ENCODE data around the gene MCF2L2.
"Not testable (repeated sequence)": the region's sequence is repeated elsewhere in the genome, so short reads cannot be mapped to it uniquely, and the experiment has no call there.

MCF2L2 gene

DNA sequence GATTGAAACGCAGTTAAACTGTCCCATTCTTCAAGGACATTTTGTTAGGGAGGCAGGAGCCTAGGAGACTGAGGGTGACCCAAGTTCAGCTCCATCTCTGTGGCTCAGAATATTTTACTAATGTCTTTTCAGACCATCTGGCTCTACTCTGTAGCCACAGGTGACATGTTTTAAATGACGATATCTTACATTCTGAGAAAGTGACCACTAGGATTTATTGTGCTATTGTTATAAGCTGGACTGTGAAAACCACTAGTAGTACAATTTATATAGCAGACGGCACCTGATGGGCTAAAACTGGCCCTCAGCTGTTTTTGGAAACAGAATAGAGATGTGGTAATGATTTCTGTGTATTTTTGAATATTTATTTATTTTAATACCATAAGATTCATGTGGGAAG, 55.5 kb downstream of the MCF2L2 start:
- DNase-seq (ENCODE audit: low read depth in 4 of 4, low spot score in 1 of 4): no peak

DNA sequence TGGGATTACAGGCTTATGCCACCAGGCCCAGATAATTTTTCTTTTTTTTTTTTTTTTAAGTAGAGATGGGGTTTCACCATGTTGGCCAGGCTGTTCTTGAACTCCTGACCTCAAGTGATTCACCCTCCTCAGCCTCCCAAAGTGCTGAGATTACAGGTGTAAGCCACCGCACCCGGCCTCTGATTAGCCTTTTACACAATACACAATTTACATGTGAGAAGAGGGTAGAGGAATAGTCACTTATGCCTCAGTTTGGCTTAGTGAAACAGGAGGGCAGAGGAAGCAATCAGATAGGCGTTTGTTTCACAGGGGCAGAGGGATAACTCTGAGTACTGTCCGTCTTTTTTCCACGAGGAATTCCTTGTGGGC, 56.8 kb downstream of the MCF2L2 start:
- not testable (repeated sequence) for DNase-seq (ENCODE audit: low read depth in 4 of 4, low spot score in 1 of 4)

- no peak for DNase-seq (ENCODE audit: low read depth in 4 of 4, low spot score in 1 of 4)
These were observed 58.0 kb downstream of the MCF2L2 start for GRCh38 chr3:183370391-183370790.

GRCh38 chr3:183369627-183370026, 58.8 kb downstream of the MCF2L2 start:
- no peak for DNase-seq (ENCODE audit: low read depth in 4 of 4, low spot score in 1 of 4)

DNA sequence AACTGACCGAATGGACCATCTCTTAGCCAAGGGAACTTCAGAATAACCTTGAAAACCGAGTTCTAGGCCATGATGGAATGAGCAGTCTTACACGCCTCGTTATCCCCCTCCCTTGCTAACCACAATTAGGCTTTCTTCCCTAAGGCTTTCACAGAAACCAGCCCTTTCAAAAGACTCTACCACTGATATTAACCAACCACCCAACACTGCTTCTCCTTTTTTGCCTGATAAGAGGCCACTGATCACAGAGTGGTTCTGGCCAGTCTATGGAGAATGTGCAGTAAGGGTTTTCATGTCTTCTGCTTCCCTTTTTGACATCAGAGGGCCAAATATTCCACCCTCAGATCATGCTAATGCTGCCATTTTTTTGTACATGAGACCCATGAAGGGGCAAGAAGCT, 59.3 kb downstream of the MCF2L2 start:
- no peak for DNase-seq (ENCODE audit: low read depth in 4 of 4, low spot score in 1 of 4)

DNA sequence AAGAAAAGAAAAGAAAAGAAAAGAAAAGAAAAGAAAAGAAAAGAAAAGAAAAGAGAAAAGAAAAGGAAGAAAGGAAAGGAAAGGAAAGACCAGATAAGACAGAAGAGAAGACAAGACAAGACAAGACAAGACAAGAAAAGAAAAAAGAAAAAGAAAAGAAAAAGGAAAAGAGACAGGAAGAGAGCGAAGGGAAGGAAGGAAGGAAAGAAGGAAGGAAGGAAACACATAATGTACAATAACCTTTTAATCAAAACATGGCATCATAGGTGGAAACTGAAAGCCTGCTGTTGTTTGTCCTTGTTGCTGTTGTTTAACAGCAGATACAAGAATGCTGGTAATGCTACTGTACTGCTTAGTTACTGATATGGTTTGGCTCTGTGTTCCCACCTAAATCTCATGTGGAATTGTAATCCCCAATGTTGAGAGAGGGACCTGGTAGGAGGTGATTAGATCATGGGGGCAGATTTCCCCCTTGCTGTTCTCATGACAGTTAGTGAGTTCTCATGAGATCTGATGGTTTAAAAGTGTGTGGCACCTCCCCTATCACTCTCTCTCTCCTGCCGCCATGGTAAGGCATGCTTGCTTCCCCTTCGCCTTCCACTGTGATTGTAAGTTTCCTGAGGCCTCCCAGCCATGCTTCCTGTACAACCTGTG, 67.3 kb downstream of the MCF2L2 start:
- no peak for DNase-seq (ENCODE audit: low read depth in 4 of 4, low spot score in 1 of 4)

DNA sequence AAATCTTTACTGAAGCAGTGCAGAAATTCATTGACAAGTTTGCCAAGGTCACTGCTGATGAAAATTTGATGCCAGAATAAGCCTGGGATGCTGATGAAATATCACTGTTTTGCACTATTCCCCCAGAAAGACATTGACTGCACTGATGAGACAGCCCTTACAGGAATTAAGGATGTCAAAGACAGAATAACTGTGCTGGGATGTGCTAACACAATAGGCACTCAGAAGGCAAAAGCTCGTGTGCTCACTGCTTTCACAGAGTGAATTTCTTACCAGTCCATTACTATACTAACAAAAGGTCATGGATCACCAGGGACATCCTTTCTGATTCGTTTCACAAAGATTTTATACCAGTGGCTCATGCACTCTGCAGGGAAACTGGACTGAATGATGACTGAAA, 69.4 kb downstream of the MCF2L2 start:
- no peak for DNase-seq (ENCODE audit: low read depth in 4 of 4, low spot score in 1 of 4)

DNA sequence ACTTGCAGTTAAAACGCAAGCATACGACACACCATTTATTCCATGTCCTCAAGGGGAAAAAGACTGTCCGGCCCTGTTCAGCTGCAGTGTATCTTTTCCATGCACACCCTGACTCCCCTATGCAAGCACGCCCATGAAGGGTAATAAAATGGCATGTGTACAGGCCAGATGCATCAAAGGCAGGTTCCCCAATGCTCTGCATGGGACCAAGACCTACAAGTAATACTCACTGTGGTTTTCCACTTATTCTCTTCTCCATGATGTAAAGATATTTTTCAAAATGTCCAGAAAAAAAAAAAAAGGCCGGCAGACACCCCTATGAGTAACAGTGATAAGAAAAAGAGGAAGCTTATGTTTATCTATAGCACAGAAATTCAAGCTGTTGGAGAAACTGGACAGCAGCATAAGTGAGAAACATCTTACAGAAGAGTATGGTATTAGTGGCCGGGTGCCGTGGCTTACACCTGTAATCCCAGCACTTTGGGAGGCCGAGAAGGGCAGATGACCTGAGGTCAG, 70.8 kb downstream of the MCF2L2 start:
- no peak for DNase-seq (ENCODE audit: low read depth in 4 of 4, low spot score in 1 of 4)

DNA sequence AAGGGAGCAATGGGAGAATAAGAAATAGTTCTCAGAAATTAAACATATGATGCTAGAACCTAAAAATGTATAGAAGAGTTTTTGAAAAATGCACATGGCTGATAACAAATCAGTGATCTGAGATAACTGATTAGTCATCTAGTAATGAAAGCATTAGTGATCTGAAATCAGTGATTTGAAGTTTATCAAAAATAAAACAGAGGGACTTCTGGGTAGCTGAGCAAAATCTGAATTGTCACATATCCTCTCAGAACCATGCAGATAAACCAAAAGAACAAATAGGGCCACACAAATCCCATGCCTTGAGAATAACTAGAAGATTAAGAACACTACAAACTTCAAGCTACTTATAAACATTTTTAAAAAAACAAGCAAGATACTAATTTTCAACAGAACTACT, 71.5 kb downstream of the MCF2L2 start:
- DNase-seq (ENCODE audit: low read depth in 4 of 4, low spot score in 1 of 4): no peak

DNA sequence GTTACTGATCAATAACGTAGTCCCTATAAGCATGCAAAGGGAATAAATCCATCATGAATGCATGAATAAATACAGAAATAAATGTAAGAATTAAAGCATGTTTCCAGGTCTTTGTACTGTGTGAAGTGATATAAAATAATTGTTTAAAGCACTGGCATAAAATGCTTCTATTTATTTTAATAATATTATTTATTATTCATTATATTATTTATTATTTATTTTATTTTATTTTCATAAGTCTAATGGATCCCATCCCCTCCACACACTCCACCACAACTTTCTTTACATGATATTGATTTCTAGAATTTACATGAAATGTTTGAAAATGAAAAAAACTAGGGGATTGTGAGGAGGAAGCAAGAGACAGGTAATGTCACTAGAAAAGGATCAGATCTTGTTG, 73.5 kb downstream of the MCF2L2 start:
- DNase-seq (ENCODE audit: low read depth in 4 of 4, low spot score in 1 of 4): no peak

DNA sequence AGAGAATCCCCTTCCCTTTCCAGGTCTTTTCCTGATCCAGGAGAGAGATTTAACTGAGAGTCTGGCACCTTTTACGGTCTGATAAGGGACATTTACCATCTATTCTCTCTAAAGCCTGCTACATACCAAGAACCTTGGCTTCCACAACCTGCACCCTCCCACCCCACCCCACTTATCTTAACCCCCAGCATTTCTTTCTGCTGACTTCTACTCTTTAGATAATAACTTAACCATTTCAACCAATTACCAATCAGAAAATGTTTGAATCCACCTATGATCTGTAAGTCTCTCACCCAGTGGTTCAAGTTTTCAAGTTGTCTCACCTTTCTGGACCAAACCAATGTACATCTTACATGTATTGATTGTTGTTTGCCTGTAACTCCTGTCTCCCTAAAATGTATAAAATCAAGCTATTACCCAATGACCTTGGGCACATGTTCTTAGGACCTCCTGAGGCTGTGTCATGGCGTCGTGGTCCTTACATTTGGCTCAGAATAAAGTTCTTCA, 74.0 kb downstream of the MCF2L2 start:
- DNase-seq (ENCODE audit: low read depth in 4 of 4, low spot score in 1 of 4): no peak

DNA sequence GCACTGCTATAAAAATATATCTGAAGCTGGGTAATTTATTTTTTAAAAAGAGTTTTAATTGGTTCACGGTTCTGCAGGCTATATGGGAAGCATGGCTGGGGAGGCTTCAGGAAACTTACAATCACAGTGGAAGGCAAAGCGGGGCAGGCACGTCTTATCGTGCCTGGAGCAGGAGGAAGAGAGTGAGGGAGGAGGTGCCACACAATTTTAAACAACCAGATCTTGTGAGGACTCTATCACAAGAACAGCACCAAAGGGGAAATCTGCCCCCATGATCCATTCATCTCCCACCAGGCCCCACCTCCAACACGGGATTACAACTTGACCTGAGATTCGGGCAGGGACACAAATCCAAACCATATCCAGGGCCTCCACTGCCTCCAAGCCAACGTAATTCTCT, 75.0 kb downstream of the MCF2L2 start:
- no peak for DNase-seq (ENCODE audit: low read depth in 4 of 4, low spot score in 1 of 4)

GRCh38 chr3:183350164-183350563, 78.3 kb downstream of the MCF2L2 start:
- no peak for DNase-seq (ENCODE audit: low read depth in 4 of 4, low spot score in 1 of 4)

DNA sequence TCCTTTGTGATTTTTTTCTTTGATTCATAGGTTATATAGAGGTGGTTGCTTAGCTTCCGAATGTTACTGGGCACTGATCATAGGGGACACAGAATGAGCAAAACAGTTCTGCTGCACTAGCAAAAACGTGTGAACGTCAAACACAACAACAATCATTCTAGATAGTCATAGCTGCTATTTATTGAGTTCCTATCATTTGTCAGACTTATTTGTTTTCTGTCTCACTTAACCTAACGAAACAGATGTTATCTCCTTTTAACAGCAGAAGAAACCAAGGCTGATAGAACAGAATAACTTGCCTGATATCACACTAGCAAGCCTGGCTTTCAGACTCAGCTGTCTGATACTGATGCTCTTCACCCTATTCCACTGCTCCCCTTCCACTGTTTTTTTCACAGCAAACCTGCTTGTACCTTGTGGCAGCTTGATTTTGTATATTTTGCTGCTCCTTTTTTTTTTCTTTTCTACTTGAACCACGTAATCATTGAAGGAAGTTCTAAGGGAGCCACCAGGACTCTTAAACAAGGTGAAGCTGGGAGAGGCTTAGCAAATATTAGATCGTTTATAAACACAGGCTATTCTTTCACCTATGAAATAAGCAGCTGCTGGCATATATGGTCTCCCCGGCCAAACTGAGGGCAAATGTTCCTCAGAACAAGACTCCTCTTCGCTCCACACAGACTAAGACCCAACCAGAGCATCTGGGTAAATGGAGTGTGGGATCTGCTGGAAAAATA, 78.8 kb downstream of the MCF2L2 start:
- no peak for DNase-seq (ENCODE audit: low read depth in 4 of 4, low spot score in 1 of 4)

DNA sequence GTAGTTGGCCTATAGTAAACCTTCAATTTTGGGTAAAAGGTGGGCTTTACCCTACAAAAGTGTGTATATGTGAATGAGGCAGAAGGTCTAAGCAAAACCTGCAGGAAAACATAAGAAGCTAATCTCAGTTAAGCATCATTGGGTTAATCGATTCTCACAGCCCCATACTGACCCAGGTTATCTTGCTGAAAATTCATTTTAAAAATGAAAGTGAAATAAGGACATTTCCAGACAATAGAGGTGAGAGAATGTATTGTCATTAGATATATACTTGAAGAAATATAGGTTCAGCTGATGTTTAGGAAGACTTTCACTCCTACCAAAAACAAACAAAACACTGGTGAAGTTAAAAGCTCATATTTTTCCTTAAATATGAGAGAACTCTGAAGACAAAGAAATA, 85.6 kb downstream of the MCF2L2 start:
- no peak for DNase-seq (ENCODE audit: low read depth in 4 of 4, low spot score in 1 of 4)

DNA sequence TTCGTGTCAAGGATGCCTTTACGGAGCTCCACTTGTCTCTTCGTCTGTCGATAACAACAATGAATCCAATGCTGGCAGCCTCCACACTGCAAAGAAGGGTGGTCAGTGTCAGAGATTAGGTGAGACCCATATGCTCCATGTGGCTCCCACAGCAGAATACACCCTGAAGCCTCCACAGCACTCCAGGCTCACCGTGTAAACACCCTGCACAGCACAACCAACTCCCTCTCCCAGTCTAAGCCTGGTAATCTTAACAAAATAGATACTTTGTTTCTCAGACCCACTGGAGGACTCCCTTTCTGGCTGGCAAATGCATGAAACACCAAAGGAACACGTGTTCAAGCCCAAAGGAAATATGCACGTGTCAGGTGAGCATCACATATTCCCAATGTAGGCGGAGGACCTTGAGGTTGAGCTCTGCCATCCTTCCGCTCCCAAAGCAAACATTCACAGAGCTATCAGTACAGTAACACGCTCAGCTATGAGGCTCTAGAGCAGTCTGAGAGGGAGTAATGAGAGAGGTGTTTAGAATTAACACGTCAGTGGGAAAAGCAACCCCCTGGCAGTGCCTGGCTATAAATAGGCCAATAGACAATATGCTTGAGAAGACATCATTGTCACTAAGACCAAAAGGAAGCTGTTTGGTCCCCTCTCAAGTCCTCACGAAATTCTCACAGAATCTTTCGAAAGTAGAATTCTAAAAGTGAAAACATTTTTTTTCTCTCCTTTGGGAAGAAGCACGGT, 86.7 kb downstream of the MCF2L2 start:
- no peak for DNase-seq (ENCODE audit: low read depth in 4 of 4, low spot score in 1 of 4)

GRCh38 chr3:183340222-183340621, 88.2 kb downstream of the MCF2L2 start:
- no peak for DNase-seq (ENCODE audit: low read depth in 4 of 4, low spot score in 1 of 4)

DNA sequence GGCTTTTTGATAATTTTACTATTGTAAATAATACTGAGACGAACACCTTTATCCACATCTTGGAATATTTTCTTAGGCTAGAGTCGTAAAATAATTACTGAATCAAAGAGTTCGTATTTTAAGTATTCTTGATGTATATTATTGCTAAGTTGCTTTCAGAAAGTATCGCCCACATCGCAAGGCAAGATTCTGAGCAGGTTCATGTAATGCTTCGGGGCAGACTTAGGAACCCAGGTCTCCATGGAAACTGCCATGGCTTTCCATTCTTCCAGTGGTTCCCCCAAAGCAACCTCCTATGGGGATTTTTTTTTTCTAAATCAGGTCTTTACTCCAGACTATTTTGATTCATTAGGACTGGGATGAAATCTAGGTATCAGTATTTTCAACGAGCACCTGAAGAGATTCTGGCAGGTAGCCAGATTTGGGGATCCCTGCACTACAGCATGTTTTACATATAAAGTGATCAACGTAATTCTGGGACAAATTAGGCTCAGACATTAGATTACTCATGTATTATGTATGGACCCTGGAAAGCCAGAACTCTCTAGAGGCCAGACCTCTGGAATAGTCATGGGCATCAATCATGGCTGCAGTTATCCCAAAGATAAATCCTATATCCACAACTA, 88.8 kb downstream of the MCF2L2 start:
- no peak for DNase-seq (ENCODE audit: low read depth in 4 of 4, low spot score in 1 of 4)

DNA sequence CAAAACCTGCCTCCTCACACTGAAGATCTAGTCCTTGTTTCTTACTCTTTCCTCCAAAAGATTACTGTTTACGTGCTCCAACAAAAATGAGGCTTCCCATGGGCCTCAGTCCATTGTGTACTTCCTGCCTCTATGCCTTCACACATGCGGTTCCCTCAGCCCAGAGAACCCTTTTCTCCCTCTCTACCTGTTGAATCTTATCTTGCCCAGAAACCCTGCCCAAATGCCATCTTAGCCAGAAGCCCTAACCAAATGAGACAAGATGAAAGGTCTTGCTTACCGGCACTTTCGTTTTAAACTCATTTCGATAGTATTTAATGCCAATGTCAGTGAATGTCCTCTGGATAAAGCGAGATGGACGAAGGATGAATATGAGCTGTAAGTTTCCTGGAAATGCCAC, 89.9 kb downstream of the MCF2L2 start:
- DNase-seq (ENCODE audit: low read depth in 4 of 4, low spot score in 1 of 4): no peak

DNA sequence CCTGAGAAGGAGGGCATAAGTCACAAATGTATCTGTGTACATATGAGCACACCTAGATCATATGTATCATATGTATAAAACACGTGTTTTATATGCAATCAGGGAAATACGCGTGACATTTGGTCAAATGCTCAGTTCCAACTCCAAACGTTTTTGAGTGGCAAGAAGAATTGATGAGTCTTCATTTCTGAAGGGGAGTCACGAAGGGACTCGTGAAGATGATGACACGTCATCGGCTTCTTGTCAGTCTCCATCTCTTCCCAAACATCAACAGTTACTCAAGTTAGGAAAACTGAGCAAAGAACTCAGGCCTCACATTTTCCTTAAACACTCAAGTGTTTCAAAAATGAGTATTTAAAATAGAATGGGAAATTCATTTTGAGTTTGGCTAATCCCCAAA, 95.9 kb downstream of the MCF2L2 start:
- DNase-seq (ENCODE audit: low read depth in 4 of 4, low spot score in 1 of 4): no peak

DNA sequence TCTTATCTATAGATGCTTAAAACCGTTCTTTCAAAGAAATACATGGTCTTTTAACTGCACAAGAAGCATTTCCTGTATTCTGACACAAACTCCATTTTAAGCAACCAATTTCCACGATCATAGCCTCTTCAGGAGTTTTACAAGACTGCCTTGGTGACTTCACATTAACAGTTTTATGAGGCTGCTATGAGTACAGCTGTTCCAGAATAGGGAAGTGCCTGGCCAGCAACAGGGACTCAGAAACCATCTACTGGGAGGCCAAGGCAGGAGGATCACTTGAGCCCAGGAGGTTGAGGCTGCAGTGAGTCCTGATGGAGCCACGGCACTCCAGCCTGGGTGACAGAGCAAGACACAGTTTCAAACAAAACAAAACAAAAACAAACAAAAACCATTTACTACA, 96.9 kb downstream of the MCF2L2 start:
- DNase-seq (ENCODE audit: low read depth in 4 of 4, low spot score in 1 of 4): no peak

GRCh38 chr3:183330881-183331280, 97.5 kb downstream of the MCF2L2 start:
- no peak for DNase-seq (ENCODE audit: low read depth in 4 of 4, low spot score in 1 of 4)
